Mesendoderm (in vitro differentiated cells): ENCODE results near the gene GALNT6.
A peak's percentile ranks its signal among the peaks of the same experiment; 100 is the strongest.

Source experiments
- DNase-seq: peaks from one replicate; pipeline ENCODE4 v3.0.0; 2013
- H2AK5ac ChIP-seq: 2 replicates; pipeline ENCODE4 v1.6.1; 2013; ENCODE audit warnings: low read length, inconsistent platforms
- H2BK120ac ChIP-seq: 2 replicates; pipeline ENCODE4 v1.6.1; 2013; ENCODE audit warnings: low read depth, mild to moderate bottlenecking, low read length, moderate library complexity, mixed read lengths
- H2BK15ac ChIP-seq: replicated peaks from 2 replicates; pipeline ENCODE4 v1.6.1; 2013; ENCODE audit warnings: low read depth, mild to moderate bottlenecking, moderate library complexity
- H2BK5ac ChIP-seq: 2 replicates; pipeline ENCODE4 v1.6.1; 2013; ENCODE audit warnings: low read length, inconsistent platforms
- H3K18ac ChIP-seq: 2 replicates; pipeline ENCODE4 v1.6.1; 2013; ENCODE audit warnings: mild to moderate bottlenecking, low read length, mixed read lengths
- H3K23ac ChIP-seq: one replicate; pipeline ENCODE4 v1.6.1; 2013; ENCODE audit warnings: low read length
- H3K27ac ChIP-seq: 2 replicates; pipeline ENCODE4 v1.5.1; 2013; ENCODE audit warnings: low read depth, mild to moderate bottlenecking, inconsistent platforms, low read length, moderate library complexity
- H3K27me3 ChIP-seq: 2 replicates; pipeline ENCODE4 v1.6.1; 2013; ENCODE audit warnings: low read length, control low read depth, mild to moderate bottlenecking, inconsistent platforms; ENCODE audit not compliant: insufficient read depth, poor library complexity
- H3K36me3 ChIP-seq: 2 replicates; pipeline ENCODE4 v1.6.1; 2013; ENCODE audit warnings: low read length, inconsistent platforms; ENCODE audit not compliant: control insufficient read depth, insufficient read depth
- H3K4ac ChIP-seq: one replicate; pipeline ENCODE4 v1.6.1; 2013; ENCODE audit warnings: low read depth, mild to moderate bottlenecking, low read length, moderate library complexity
- H3K4me1 ChIP-seq: 2 replicates; pipeline ENCODE4 v1.6.1; 2013; ENCODE audit warnings: low read depth, low read length, inconsistent platforms; ENCODE audit not compliant: control insufficient read depth
- H3K4me2 ChIP-seq: 2 replicates; pipeline ENCODE4 v1.6.1; 2013; ENCODE audit warnings: low read length
- H3K4me3 ChIP-seq: 2 replicates; pipeline ENCODE4 v1.5.1; 2013; ENCODE audit warnings: mild to moderate bottlenecking, low read length
- H3K56ac ChIP-seq: one replicate; pipeline ENCODE4 v1.6.1; 2013; ENCODE audit warnings: low read length
- H3K79me1 ChIP-seq: 2 replicates; pipeline ENCODE4 v1.6.1; 2013; ENCODE audit warnings: low read length, inconsistent platforms
- H3K79me2 ChIP-seq: 2 replicates; pipeline ENCODE4 v1.6.1; 2013; ENCODE audit warnings: mild to moderate bottlenecking, low read length; ENCODE audit not compliant: control insufficient read depth, insufficient read depth
- H3K9ac ChIP-seq: 2 replicates; pipeline ENCODE4 v1.6.1; 2013; ENCODE audit warnings: low read length, inconsistent platforms
- H4K5ac ChIP-seq: one replicate; pipeline ENCODE4 v1.6.1; 2013; ENCODE audit warnings: low read length
- H4K8ac ChIP-seq: one replicate; pipeline ENCODE4 v1.6.1; 2013; ENCODE audit warnings: low read depth, mild to moderate bottlenecking, control low read depth, low read length, moderate library complexity
- WGBS: extraction: QIAGEN DNeasy Blood & Tissue Kit; methylation state at CpG from one replicate; pipeline ENCODE4 v1.1.7; 2013; ENCODE audit warnings: low lambda C conversion rate, missing lambda C conversion rate; ENCODE audit not compliant: insufficient coverage; ENCODE audit errors: extremely low coverage; 5-methylcytosine and 5-hydroxymethylcytosine counted together

The GALNT6 gene

GRCh38 chr12:51328587-51328986 is 62.6 kb downstream of the GALNT6 start:
- Histone ChIP-seq H3K4ac (no peak overlapping the region), H3K56ac (no peak overlapping the region), H3K27me3 (no peaks in the 10 kb centered on the region), H2BK15ac (no peak overlapping the region), H4K8ac (no peak overlapping the region), H2BK5ac (no peak overlapping the region), H3K23ac (no peak overlapping the region), H4K5ac (no peak overlapping the region), H3K4me2 (no peak overlapping the region), H3K79me2 (no peaks in the 10 kb centered on the region), H3K9ac (no peak overlapping the region), H3K36me3 (no peaks in the 10 kb centered on the region), H3K18ac (no peak overlapping the region), H3K4me1 (no peaks in the 10 kb centered on the region), H2BK120ac (no peak overlapping the region), H3K4me3 (no peak overlapping the region), H2AK5ac (no peak overlapping the region), H3K79me1 (no peaks in the 10 kb centered on the region), H3K27ac (no peak overlapping the region)
- no CpG with 5 or more reads among the region's 4 CpGs for WGBS
- DNase-seq: no peak

GRCh38 chr12:51326698-51327439 is 64.3 kb downstream of the GALNT6 start:
- H3K4ac ChIP-seq: no peak overlapping the region
- H3K4me2 ChIP-seq: no peak overlapping the region
- no peaks in the 10 kb centered on the region for H3K36me3 ChIP-seq
- no peak overlapping the region for H2BK5ac ChIP-seq
- H3K18ac ChIP-seq: no peak overlapping the region
- H3K79me2 ChIP-seq: no peaks in the 10 kb centered on the region
- no peak overlapping the region for H2BK15ac ChIP-seq
- no peak overlapping the region for H3K56ac ChIP-seq
- H4K5ac ChIP-seq: no peak overlapping the region
- no peak overlapping the region for H3K23ac ChIP-seq
- WGBS: no CpG with 5 or more reads among the region's 7 CpGs
- H3K9ac ChIP-seq: peak overlapping the region; percentile 8
- no peak overlapping the region for H3K4me3 ChIP-seq
- no peaks in the 10 kb centered on the region for H3K79me1 ChIP-seq
- H2BK120ac ChIP-seq: no peak overlapping the region
- H2AK5ac ChIP-seq: no peak overlapping the region
- DNase-seq: no peak
- no peak overlapping the region for H4K8ac ChIP-seq
- no peaks in the 10 kb centered on the region for H3K27me3 ChIP-seq
- no peaks in the 10 kb centered on the region for H3K4me1 ChIP-seq
- H3K27ac ChIP-seq: no peak overlapping the region

- no peak overlapping the region for H3K4ac ChIP-seq
- H3K36me3 ChIP-seq: no peaks in the 10 kb centered on the region
- H3K56ac ChIP-seq: no peak overlapping the region
- H4K8ac ChIP-seq: no peak overlapping the region
- H3K9ac ChIP-seq: no peak overlapping the region
- no peak for DNase-seq
- no peaks in the 10 kb centered on the region for H3K79me2 ChIP-seq
- H3K4me1 ChIP-seq: peaks cover 4% of the 10 kb centered on the region
- no peak overlapping the region for H3K23ac ChIP-seq
- no peak overlapping the region for H2BK5ac ChIP-seq
- no peak overlapping the region for H3K27ac ChIP-seq
- no peak overlapping the region for H4K5ac ChIP-seq
- no peaks in the 10 kb centered on the region for H3K79me1 ChIP-seq
- no CpG with 5 or more reads among the region's 4 CpGs for WGBS
- no peak overlapping the region for H2AK5ac ChIP-seq
- no peak overlapping the region for H2BK120ac ChIP-seq
- H3K4me3 ChIP-seq: no peak overlapping the region
- H3K18ac ChIP-seq: no peak overlapping the region
- no peak overlapping the region for H2BK15ac ChIP-seq
- no peaks in the 10 kb centered on the region for H3K27me3 ChIP-seq
- H3K4me2 ChIP-seq: no peak overlapping the region
Measured at GRCh38 chr12:51324953-51325352, 66.3 kb downstream of the GALNT6 start.

GRCh38 chr12:51323966-51324895 is 67.0 kb downstream of the GALNT6 start, which contains the start of gene BIN2:
TSS of gene BIN2 (minus strand) at chr12:51324174. CDS start at chr12:51324102, 72 bp downstream.
- Histone ChIP-seq H3K27ac (no peak within 1 kb of the TSS), H3K23ac (no peak within 1 kb of the TSS), H2BK5ac (no peak within 1 kb of the TSS), H3K4me2 (no peak within 1 kb of the TSS), H3K56ac (no peak within 1 kb of the TSS), H2AK5ac (no peak within 1 kb of the TSS), H3K4ac (no peak within 1 kb of the TSS), H3K9ac (no peak within 1 kb of the TSS), H3K4me3 (no peak within 1 kb of the TSS), H3K36me3 (no peaks in the 10 kb centered on the region), H3K79me1 (no peaks in the 10 kb centered on the region), H3K4me1 (peaks cover 4% of the 10 kb centered on the region), H4K8ac (no peak within 1 kb of the TSS), H2BK15ac (no peak within 1 kb of the TSS), H3K18ac (no peak within 1 kb of the TSS), H2BK120ac (no peak within 1 kb of the TSS), H3K79me2 (no peaks in the 10 kb centered on the region), H4K5ac (no peak within 1 kb of the TSS), H3K27me3 (no peaks in the 10 kb centered on the region)
- no CpG with 5 or more reads among the region's 60 CpGs for WGBS
- DNase-seq: no peak

- H3K27me3 ChIP-seq: no peaks in the 10 kb centered on the region
- WGBS: no CpG with 5 or more reads among the region's 15 CpGs
- H3K36me3 ChIP-seq: no peaks in the 10 kb centered on the region
- H3K56ac ChIP-seq: no peak overlapping the region
- no peak overlapping the region for H4K5ac ChIP-seq
- no peak overlapping the region for H3K9ac ChIP-seq
- H3K4ac ChIP-seq: no peak overlapping the region
- no peak overlapping the region for H2BK5ac ChIP-seq
- H3K79me1 ChIP-seq: no peaks in the 10 kb centered on the region
- H4K8ac ChIP-seq: no peak overlapping the region
- H3K18ac ChIP-seq: no peak overlapping the region
- no peak overlapping the region for H2BK120ac ChIP-seq
- no peak overlapping the region for H2AK5ac ChIP-seq
- H3K4me2 ChIP-seq: no peak overlapping the region
- H3K23ac ChIP-seq: no peak overlapping the region
- no peak for DNase-seq
- peaks cover 9% of the 10 kb centered on the region for H3K4me1 ChIP-seq
- H3K79me2 ChIP-seq: no peaks in the 10 kb centered on the region
- H3K4me3 ChIP-seq: no peak overlapping the region
- H3K27ac ChIP-seq: no peak overlapping the region
- H2BK15ac ChIP-seq: no peak overlapping the region
Measured at GRCh38 chr12:51323317-51323960, 67.8 kb downstream of the GALNT6 start.
